Effector memory CD4-positive, alpha-beta T cell (primary cell): ENCODE measurements around the gene RPL11.

Experiments
- DNase-seq, 3 donors: peaks; one replicate each; pipeline ENCODE4 v3.0.0-alpha.2; 2020
- H3K27ac ChIP-seq: 2 replicates; pipeline ENCODE4 v1.7.0; 2013; ENCODE audit warnings: mild to moderate bottlenecking, low read length, moderate library complexity; ENCODE audit not compliant: insufficient read depth, poor library complexity, severe bottlenecking
- H3K27me3 ChIP-seq: replicated peaks from 2 replicates; pipeline ENCODE4 v1.7.0; 2013; ENCODE audit warnings: mild to moderate bottlenecking, low read length; ENCODE audit not compliant: insufficient read depth, control insufficient read depth, poor library complexity, severe bottlenecking
- H3K36me3 ChIP-seq: 2 replicates; pipeline ENCODE4 v1.7.0; 2013; ENCODE audit warnings: mild to moderate bottlenecking, low read length, moderate library complexity; ENCODE audit not compliant: control insufficient read depth, insufficient read depth
- H3K4me1 ChIP-seq: 2 replicates; pipeline ENCODE4 v1.7.0; 2013; ENCODE audit warnings: low read length, mild to moderate bottlenecking; ENCODE audit not compliant: control insufficient read depth, insufficient read depth, poor library complexity, severe bottlenecking
- H3K4me3 ChIP-seq: 2 replicates; pipeline ENCODE4 v1.7.0; 2013; ENCODE audit warnings: low read length, low read depth, mild to moderate bottlenecking; ENCODE audit not compliant: insufficient read depth, poor library complexity, severe bottlenecking
- H3K9me3 ChIP-seq: 2 replicates; pipeline ENCODE4 v1.7.0; 2013; ENCODE audit warnings: mild to moderate bottlenecking, low read length, moderate library complexity; ENCODE audit not compliant: control insufficient read depth

RPL11 gene

DNA sequence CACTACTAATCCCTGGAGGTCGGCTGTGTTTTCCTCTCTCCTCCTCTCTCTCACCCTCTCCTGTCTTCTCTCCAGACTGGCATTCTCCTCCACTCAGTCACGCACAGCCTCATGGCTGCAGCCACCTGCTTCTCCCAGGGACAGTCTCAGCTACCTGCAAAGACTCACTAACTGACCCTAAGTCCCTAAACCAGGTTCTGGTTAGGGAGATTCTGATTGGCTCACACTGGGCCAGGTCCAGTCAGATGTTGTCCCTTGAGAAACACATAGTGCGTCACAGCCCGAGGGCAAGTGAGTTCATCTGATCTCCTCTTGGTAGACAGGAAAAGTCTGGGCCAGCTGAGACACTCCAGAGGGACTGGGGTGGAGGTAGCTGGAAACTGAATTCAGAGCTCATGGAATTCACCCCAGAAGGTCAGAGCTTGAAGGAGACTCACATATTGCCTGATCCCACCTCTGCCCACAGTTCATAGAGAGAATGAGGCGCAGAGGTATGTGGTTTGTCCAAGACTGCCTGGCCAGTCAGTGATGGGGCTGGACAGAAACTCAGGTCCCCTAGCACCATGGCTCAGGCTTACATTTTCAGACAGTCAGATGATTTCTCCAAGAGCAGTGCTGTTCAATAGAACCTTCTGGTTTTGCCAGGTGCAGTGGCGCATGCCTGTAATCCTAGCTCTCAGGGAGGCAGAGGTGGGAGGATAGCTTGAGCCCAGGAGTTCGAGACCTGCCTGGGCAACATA is 40.4 kb upstream of the RPL11 start:
- H3K4me3 ChIP-seq = no peak overlapping the region

DNA sequence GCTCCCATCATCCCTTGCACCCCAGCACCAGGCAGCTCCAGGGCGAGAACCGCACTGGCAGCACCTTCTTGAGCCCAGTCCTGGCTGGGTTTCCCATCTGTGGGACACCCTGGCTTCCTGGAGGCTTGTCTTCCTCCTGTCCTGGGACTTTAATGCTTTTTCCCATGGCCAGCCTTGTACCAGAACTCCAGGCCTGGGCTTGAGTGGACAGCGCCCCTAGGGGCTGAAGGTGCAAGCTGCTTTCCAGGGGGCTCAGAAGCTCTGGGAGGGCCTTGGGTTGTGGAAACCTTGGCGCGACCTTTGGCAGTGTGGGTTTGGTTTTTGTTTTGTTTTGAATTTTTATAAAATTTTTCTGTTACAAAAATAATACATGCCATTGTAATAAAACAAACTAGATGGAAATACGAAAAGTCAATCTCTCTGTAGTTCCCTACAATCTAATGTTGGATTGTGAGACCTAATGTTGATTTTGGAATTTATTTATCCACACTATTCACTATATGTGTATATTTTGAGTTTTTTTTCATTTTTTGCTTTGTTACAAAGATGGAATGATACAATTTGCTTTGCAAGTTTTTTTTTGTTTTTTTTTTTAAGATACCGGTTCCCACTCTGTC is 33.8 kb upstream of the RPL11 start:
- H3K4me1 ChIP-seq = no peaks in the 10 kb centered on the region
- no peaks in the 10 kb centered on the region for H3K27me3 ChIP-seq
- DNase-seq = peak in 1 of 3 donors; percentile 15
- no peak overlapping the region for H3K27ac ChIP-seq
- H3K9me3 ChIP-seq = no peaks in the 10 kb centered on the region
- no peaks in the 10 kb centered on the region for H3K36me3 ChIP-seq
- no peak overlapping the region for H3K4me3 ChIP-seq

More for the DNA sequence above, 40.4 kb upstream of the RPL11 start:
- H3K36me3 ChIP-seq = no peaks in the 10 kb centered on the region
- H3K27ac ChIP-seq = no peak overlapping the region
- no peak for DNase-seq
- no peaks in the 10 kb centered on the region for H3K9me3 ChIP-seq
- no peaks in the 10 kb centered on the region for H3K4me1 ChIP-seq
- H3K27me3 ChIP-seq = no peaks in the 10 kb centered on the region

DNA sequence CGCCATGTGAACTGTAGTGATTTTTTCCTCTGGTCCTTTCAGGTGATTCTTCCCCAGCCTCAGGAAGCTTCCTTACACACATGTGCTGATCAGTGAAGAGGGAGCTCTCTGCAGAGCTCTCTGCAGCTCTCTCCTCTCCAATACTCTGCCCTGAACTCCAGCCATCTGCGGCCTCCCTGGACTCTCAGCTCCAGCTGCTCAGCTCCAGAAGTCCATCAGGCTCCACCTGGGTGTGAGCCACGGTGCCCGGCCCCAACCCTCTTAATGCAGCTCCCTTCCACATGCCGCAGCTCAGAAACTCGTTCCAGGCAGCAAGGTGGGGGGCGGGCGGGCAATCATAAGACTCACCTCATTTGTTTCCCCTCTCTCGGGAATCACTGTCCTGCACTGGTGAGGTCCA is 30.9 kb upstream of the RPL11 start:
- Histone ChIP-seq H3K4me3 (no peak overlapping the region), H3K27me3 (no peaks in the 10 kb centered on the region), H3K27ac (no peak overlapping the region), H3K9me3 (no peaks in the 10 kb centered on the region), H3K4me1 (peaks cover 7% of the 10 kb centered on the region), H3K36me3 (no peaks in the 10 kb centered on the region)
- DNase-seq = no peak

DNA sequence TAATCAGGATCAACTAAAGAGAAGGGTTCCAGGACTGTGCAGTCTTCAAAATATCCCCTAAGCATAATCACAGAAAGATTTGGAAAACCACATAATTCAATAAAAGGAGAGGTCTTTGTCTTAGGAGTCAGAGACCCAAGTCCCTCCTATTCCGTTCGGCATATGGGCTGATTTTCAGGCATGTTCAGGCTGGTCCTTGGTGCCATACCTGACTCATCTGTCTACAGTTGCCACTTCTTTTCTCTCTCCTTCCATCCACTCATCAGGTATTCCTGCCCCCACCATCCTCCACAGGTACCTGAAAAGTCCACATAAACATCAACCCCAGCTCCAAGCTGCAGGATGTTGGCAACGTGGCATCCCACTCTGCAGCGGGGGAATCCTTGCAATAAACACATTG is 29.7 kb upstream of the RPL11 start:
- H3K9me3 ChIP-seq = no peaks in the 10 kb centered on the region
- no peaks in the 10 kb centered on the region for H3K27me3 ChIP-seq
- DNase-seq = no peak
- no peak overlapping the region for H3K4me3 ChIP-seq
- no peaks in the 10 kb centered on the region for H3K36me3 ChIP-seq
- H3K4me1 ChIP-seq = peaks cover 7% of the 10 kb centered on the region
- H3K27ac ChIP-seq = no peak overlapping the region

DNA sequence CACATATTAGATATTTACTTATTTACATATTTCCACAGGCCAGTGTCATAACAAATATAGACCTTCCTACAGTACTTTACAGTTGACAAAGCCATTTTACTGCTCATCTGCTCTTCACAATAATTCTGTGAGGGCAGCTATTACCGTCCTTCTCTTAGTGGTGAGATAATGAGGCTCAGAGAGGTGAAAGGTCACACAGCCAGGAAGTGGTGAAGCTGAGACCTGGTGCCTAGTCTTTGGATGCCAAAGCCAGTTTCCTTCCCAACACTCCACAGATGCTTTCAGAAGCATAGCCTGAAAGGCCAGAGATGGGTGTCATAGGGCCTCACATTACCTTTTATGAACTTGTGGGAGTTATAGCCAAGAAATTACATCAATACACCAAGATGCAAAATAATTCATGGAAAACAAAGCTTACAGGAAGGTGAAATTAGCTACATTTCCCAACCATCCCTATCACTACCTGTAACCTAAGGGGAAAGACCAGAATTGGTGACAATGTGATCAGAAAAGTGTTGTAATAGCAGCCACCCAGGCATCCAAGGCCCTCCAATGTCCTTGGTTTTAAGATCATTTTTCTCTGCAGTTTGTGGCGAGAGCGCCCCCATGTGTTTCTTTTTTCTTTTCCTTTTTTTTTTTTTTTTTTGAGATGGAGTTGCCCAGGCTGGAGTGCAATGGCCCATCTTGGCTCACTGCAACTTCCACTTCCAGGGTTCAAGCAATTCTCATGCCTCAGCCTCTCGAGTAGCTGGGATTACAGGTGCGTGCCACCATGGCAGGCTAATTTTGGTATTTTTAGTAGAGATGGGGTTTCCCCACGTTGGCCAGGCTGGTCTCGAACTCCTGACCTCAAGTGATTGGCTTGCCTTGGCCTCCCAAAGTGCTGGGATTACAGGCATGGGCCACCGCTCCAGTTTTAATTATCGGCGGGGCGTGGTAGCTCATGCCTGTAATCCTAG is 26.5 kb upstream of the RPL11 start:
- Histone ChIP-seq H3K27ac (no peak overlapping the region), H3K4me1 (peaks cover 7% of the 10 kb centered on the region), H3K36me3 (no peaks in the 10 kb centered on the region), H3K4me3 (no peak overlapping the region), H3K27me3 (no peaks in the 10 kb centered on the region), H3K9me3 (no peaks in the 10 kb centered on the region)
- DNase-seq = no peak

DNA sequence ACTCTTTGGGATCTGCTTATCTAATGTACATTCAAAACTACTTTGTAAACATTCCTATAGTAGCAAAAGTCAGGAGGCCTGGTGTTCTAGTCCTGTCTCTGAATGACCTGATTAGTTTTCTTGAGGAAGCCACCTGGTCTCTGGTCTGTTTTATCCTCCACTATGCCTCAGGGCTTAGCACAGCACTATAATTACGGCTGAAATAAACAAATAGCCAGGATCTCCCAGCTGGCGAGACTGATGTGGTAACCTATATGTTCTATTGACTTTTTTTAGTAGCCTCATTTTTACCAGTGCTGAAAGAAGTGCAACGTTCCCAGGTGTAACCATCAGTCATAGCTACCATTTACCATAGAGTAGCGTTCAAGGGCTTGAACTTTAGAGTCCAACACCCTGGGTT is 24.2 kb upstream of the RPL11 start:
- DNase-seq = no peak
- Histone ChIP-seq H3K36me3 (no peaks in the 10 kb centered on the region), H3K4me1 (peaks cover 7% of the 10 kb centered on the region), H3K27ac (no peak overlapping the region), H3K27me3 (no peaks in the 10 kb centered on the region), H3K9me3 (no peaks in the 10 kb centered on the region), H3K4me3 (no peak overlapping the region)

DNA sequence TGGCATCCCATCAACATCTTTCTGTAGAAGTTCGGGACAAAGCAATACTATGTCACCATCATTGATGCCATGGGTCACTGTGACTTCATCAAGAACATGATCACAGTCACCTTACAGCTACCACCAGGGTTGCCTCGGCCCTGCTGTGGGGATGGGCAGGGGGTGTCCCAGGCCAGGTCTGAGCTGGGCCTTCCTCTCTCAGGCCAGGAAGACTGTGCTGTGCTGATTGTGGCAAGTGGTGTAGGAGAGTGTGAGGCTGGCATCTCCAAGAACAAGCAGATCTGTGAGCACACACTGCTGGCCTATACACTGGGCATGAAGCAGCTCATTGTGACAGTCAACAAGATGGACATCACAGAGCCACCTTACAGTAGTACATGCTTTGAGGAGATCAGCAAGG is 20.9 kb upstream of the RPL11 start:
- DNase-seq = no peak
- H3K9me3 ChIP-seq = no peaks in the 10 kb centered on the region
- H3K36me3 ChIP-seq = no peaks in the 10 kb centered on the region
- H3K27me3 ChIP-seq = no peaks in the 10 kb centered on the region
- no peak overlapping the region for H3K4me3 ChIP-seq
- H3K4me1 ChIP-seq = no peaks in the 10 kb centered on the region
- no peak overlapping the region for H3K27ac ChIP-seq

DNA sequence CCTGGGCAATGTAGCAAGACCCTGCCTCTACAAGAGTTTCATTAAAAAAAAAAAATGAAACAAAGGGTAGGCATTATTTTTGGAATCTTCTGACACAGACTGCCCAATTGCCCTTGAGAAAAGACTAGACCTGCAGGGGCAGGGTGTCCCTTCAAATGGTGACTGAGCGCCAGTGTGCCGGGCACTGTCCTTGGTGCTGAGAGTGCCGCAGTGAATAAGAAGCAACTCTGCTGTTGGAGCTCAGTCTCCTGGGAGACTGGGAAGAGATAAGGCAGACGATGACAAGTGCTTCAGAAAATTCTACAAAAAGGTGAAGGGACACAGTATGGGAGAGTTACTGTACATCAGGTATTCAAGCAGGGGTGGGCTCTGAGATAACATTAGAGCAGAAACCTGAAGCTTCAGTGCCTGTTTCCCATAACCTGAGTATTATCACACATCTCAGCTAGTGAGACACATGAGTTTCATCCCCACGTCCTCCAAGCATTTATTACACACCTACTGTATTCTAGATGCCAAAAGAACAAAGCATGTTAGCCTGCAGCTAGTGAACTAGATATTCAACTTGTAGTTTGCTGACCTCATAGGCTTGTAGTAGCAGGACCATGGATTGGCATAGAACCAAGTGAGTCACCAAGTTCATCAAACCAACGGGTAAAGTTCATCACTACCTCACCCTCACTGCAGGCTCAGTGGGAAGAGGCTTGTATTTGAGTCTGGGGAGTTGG is 18.4 kb upstream of the RPL11 start:
- Histone ChIP-seq H3K36me3 (no peaks in the 10 kb centered on the region), H3K27ac (no peak overlapping the region), H3K9me3 (no peaks in the 10 kb centered on the region), H3K27me3 (no peaks in the 10 kb centered on the region), H3K4me3 (no peak overlapping the region), H3K4me1 (no peaks in the 10 kb centered on the region)
- DNase-seq = no peak

DNA sequence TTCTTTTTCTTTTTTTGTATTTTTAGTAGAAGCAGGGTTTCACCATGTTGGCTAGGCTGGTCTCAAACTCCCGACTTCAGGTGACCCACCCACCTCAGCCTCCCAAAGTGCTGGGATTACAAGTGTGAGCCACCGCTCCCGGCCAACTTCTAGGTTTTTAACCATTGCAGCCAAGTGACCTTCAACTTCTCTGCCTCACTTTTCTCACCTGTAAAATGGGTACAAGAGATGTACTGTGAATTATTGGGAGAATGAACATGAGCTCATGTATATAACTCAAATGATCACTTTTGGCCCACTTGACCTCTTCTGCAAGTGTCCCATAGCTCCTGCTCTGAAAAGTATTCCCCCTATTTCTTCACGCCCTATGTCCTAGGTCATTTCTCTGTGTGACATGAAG is 11.8 kb upstream of the RPL11 start:
- no peaks in the 10 kb centered on the region for H3K36me3 ChIP-seq
- H3K27me3 ChIP-seq = no peaks in the 10 kb centered on the region
- no peaks in the 10 kb centered on the region for H3K9me3 ChIP-seq

More for the DNA sequence above, 11.8 kb upstream of the RPL11 start:
- no peak for DNase-seq
- Histone ChIP-seq H3K4me1 (no peaks in the 10 kb centered on the region), H3K27ac (no peak overlapping the region), H3K4me3 (no peak overlapping the region)
